K562 (cell line): ENCODE measurements around the gene CTSZ. TPM values are rescaled to one million over a fixed set of nuclear protein-coding genes. Genes with fewer than 3 reads are reported as not detected.

Experiments used
- ATAC-seq: fragments of 200-7000 bp; cut with Tn5 transposase; 3 replicates; pipeline ENCODE4 v1.9.1; 2020; ENCODE audit warnings: moderate library complexity
- BruUV-seq: library from RNA; stranded (reverse); fragments of 400-500 nt; replicated peaks from 2 replicates; lab custom pipeline; 2021; lab: Mats Ljungman, UMichigan
- CTCF ChIA-PET: fragments of 300-600 bp; formaldehyde crosslinking; extraction: SDS; loops from one replicate; lab custom pipeline; 2021; ENCODE audit warnings: low intra/inter-chr PET ratio; lab: Yijun Ruan, JAX
- POLR2A ChIA-PET: fragments of 300-600, 350-650 bp; sonication (Branson Sonifier 250); formaldehyde crosslinking; extraction: SDS; loops from one replicate; lab custom pipeline; 2021; ENCODE audit warnings: antibody characterized with exemption, inconsistent platforms; lab: Yijun Ruan, JAX
- DNase-seq, 4 experiments: peaks; one replicate each; pipeline versions ENCODE4 v3.0.0 to v3.0.0-alpha.2; 2011 to 2018; ENCODE audit warnings: low spot score in 3 of 4, mixed read lengths in 3 of 4; ENCODE audit errors: extremely low read depth in 1 of 4
- FAIRE-seq: peaks from 2 replicates; lab custom pipeline; 2011; peaks lifted over from hg19 to GRCh38; lab: Jason Lieb, UNC
- H2AFZ ChIP-seq: 2 replicates; pipeline ENCODE4 v1.6.0; 2011; ENCODE audit warnings: low read depth, low read length, control low read depth, inconsistent platforms
- H3K27ac ChIP-seq: fragments of 200-600 bp; 3 replicates; pipeline ENCODE4 v1.8.0; 2011; ENCODE audit warnings: low read depth, mild to moderate bottlenecking, control low read depth, inconsistent platforms, low read length, moderate library complexity, mixed read lengths; ENCODE audit errors: extremely low read depth
- H3K27me3 ChIP-seq, 2 experiments: fragments of 300-600 bp in 1 of 2; 2 replicates in 1 of 2; 3 replicates in 1 of 2; pipeline versions ENCODE4 v1.6.0 to v1.8.0; 2011; ENCODE audit warnings: inconsistent platforms in 2 of 2, low read length in 2 of 2, mild to moderate bottlenecking in 1 of 2, mixed read lengths in 1 of 2, moderate library complexity in 1 of 2; ENCODE audit not compliant: control insufficient read depth in 2 of 2, insufficient read depth in 2 of 2
- H3K36me3 ChIP-seq: fragments of 300-600 bp; 3 replicates; pipeline ENCODE4 v1.8.0; 2011; ENCODE audit warnings: mild to moderate bottlenecking, low read length, inconsistent platforms; ENCODE audit not compliant: control insufficient read depth, insufficient read depth
- H3K4me1 ChIP-seq, 2 experiments: fragments of 200-600 bp in 1 of 2; replicated peaks in 1 of 2; 2 replicates in 1 of 2; 3 replicates in 1 of 2; pipeline versions ENCODE4 v1.5.1 to v1.8.0; 2011; ENCODE audit warnings: inconsistent platforms in 2 of 2, low read length in 2 of 2, mild to moderate bottlenecking in 1 of 2, mixed read lengths in 1 of 2, moderate library complexity in 1 of 2; ENCODE audit not compliant: control insufficient read depth in 2 of 2, insufficient read depth in 2 of 2
- H3K4me2 ChIP-seq: 2 replicates; pipeline ENCODE4 v1.6.1; 2011; ENCODE audit warnings: low read length, control low read depth, inconsistent platforms, mixed read lengths; ENCODE audit not compliant: insufficient read depth
- H3K4me3 ChIP-seq: fragments of 200-600 bp; sonication (generic), shearing (Covaris generic); 2 replicates; pipeline ENCODE4 v1.5.1; 2016; ENCODE audit warnings: control low read depth, inconsistent platforms
- H3K79me2 ChIP-seq: fragments of 200-600 bp; 3 replicates; pipeline ENCODE4 v1.8.0; 2011; ENCODE audit warnings: low read length, inconsistent platforms; ENCODE audit not compliant: control insufficient read depth, insufficient read depth
- H3K9ac ChIP-seq, 2 experiments: 2 replicates each; pipeline versions ENCODE4 v1.6.0 to v1.6.1; 2011; ENCODE audit warnings: low read depth in 2 of 2, low read length in 2 of 2, control low read depth in 1 of 2, inconsistent platforms in 1 of 2, mild to moderate bottlenecking in 1 of 2, mixed read lengths in 1 of 2; ENCODE audit not compliant: insufficient read depth in 1 of 2
- H3K9me1 ChIP-seq: one replicate; pipeline ENCODE4 v1.6.0; 2011; ENCODE audit warnings: inconsistent platforms, mild to moderate bottlenecking, low read length, moderate library complexity; ENCODE audit not compliant: control insufficient read depth, insufficient read depth
- H3K9me3 ChIP-seq: replicated peaks from 2 replicates; pipeline ENCODE4 v1.5.1; 2011; ENCODE audit warnings: low read depth, low read length, inconsistent platforms; ENCODE audit not compliant: control insufficient read depth, insufficient read depth
- H4K20me1 ChIP-seq: replicated peaks from 2 replicates; pipeline ENCODE4 v1.6.1; 2011; ENCODE audit warnings: low read length, inconsistent platforms, mixed read lengths; ENCODE audit not compliant: control insufficient read depth, insufficient read depth
- CREB1 ChIP-seq, 2 experiments: sonication (generic) in 1 of 2; formaldehyde crosslinking in 1 of 2; IDR thresholded peaks; 2 replicates each; pipeline versions ENCODE4 v1.6.1 to v1.8.0; 2012 to 2022; ENCODE audit warnings: inconsistent platforms in 1 of 2, mild to moderate bottlenecking in 1 of 2, missing genetic modification reagents in 1 of 2, moderate library complexity in 1 of 2
- ETV1 ChIP-seq: fragments of 450-650 bp; conservative IDR thresholded peaks from 2 replicates; pipeline ENCODE4 v1.6.1; 2016; ENCODE audit warnings: missing genetic modification characterization, control low read depth, low read depth, missing compliant biosample characterization
- POLR2G ChIP-seq: fragments of 200-400 bp; formaldehyde crosslinking; IDR thresholded peaks from 2 replicates; pipeline ENCODE4 v1.6.1; 2017; ENCODE audit warnings: low read depth, mild to moderate bottlenecking, antibody characterized with exemption, low read length, moderate library complexity
- ZNF445 ChIP-seq: fragments of 250-450 bp; sonication (Bioruptor Pico); IDR thresholded peaks from 2 replicates; pipeline ENCODE4 v1.4.0; 2020; ENCODE audit warnings: low read depth, mild to moderate bottlenecking, moderate library complexity
- WGBS: fragments of 100-300 bp; shearing (Covaris generic); methylation state at CpG from one replicate; pipeline ENCODE4 v1.1.6; 2016; ENCODE audit warnings: low coverage, mixed read lengths; ENCODE audit not compliant: insufficient coverage; ENCODE audit errors: missing lambda C conversion rate; 5-methylcytosine and 5-hydroxymethylcytosine counted together
- in situ Hi-C: fragments of 300-500 bp; cut with MboI; formaldehyde crosslinking; loops from 4 replicates; pipeline ENCODE4 v1.15.0; 2018; ENCODE audit warnings: inconsistent platforms, mixed read lengths
- intact Hi-C: fragments of 100-400 bp; cut with micrococcal nuclease; formaldehyde crosslinking; loops from 2 replicates; pipeline ENCODE4 v1.14.2; 2022
- polyA plus RNA-seq, 8 experiments: library from polyadenylated mRNA; depleted of rRNA in 4 of 8; stranded (reverse) in 5 of 8; unstranded in 3 of 8; fragments of >200 nt; fragmentation: Nextera tagmentation in 2 of 8; fragmentation: Illumina TruSeq in 1 of 8; extraction: Ambion mirVana in 2 of 8; extraction: Trizol in 1 of 8; gene quantifications; 2 replicates each; pipeline versions ENCODE4 v1.2.1 to v1.2.3, GENCODE V29; 2011 to 2014; ENCODE audit warnings: inconsistent platforms in 1 of 8, missing spikeins in 1 of 8
- total RNA-seq, 7 experiments: library from RNA; depleted of rRNA in 6 of 7; stranded (reverse); fragments of >200 nt in 6 of 7; fragmentation: Illumina TruSeq in 2 of 7; extraction: Trizol in 2 of 7; gene quantifications; 2 replicates each; pipeline versions ENCODE4 v1.2.1 to v1.2.3, GENCODE V29; 2011 to 2021; ENCODE audit warnings: low replicate concordance in 1 of 7

The CTSZ gene
- total and polyA plus RNA-seq, 9 of the 15 experiments (the other 6 are each of a cell fraction or from before 2014, with no cell fraction given) = 1.6 to 143 (median 82.8) TPM

- ChIA-PET CTCF (no interaction called here), POLR2A (interaction anchor here (0.6 to 4.5 kb wide), 9 partner anchors 9 to 121 kb away, joined by 3 to 31 read pairs (median 4); partner anchors contain the start of gene ATP5F1E)
- FAIRE-seq (no peak), DNase-seq (no peak), ATAC-seq (no peak)
- WGBS = 84% methylated on average over 8 of the region's 10 CpGs
- H3K9me3 ChIP-seq = no peaks in the 10 kb centered on the region
- H3K4me2 ChIP-seq = peak overlapping the region; percentile 80
- peaks cover 25% of the 10 kb centered on the region for H3K36me3 ChIP-seq
- H3K27ac ChIP-seq = peak overlapping the region; percentile 96; the same call in 2 of the 3 replicates
- intact Hi-C loops = no loop called here
- no peak overlapping the region for H2AFZ ChIP-seq
- peaks cover 60 to 70% of the 10 kb centered on the region in 2 experiments for H3K4me1 ChIP-seq
- in situ Hi-C loops = no loop called here
- TF ChIP-seq ETV1 (tag) (0 out of 2 replicates have a peak, but pooled peaks have one; percentile 14), CREB1 (IDR thresholded peaks at IDR 0.05) (no peak), CREB1 (CRISPR knock-in tag; IDR thresholded peaks at IDR 0.05) (no peak)
- BruUV-seq = no TSS peak
- H3K79me2 ChIP-seq = peaks cover 45% of the 10 kb centered on the region
- H3K9me1 ChIP-seq = no peaks in the 10 kb centered on the region
- no peak overlapping the region for H3K4me3 ChIP-seq
- no peaks in the 10 kb centered on the region for H3K27me3 ChIP-seq
- peak overlapping the region; percentile 80 to 84; a peak in 3 of 4 replicates for H3K9ac ChIP-seq
- no peaks in the 10 kb centered on the region for H4K20me1 ChIP-seq
These were observed 11.8 kb upstream of the CTSZ start for GRCh38 chr20:59018817-59019216.

- H2AFZ ChIP-seq = peak overlapping the region; percentile 57; the same call in 1 of the 2 replicates
- CTCF ChIA-PET = no interaction called here
- H3K9me3 ChIP-seq = no peaks in the 10 kb centered on the region
- in situ Hi-C loops (no loop called here), intact Hi-C loops (no loop called here)
- WGBS = 82% methylated on average over 16 of the region's 16 CpGs
- H3K4me1 ChIP-seq = peaks cover 71 to 73% of the 10 kb centered on the region in 2 experiments
- no TSS peak for BruUV-seq
- H3K27ac ChIP-seq = peak overlapping the region; percentile 70
- peaks cover 35% of the 10 kb centered on the region for H3K79me2 ChIP-seq
- peak overlapping the region; percentile 38 to 81; a peak in 3 of 4 replicates for H3K9ac ChIP-seq
- H3K4me2 ChIP-seq = 0 out of 2 replicates have a peak overlapping the region, but pooled peaks have one; percentile 35
- TF ChIP-seq POLR2G = 0 out of 2 replicates have a peak, but pooled peaks have one; percentile 31
- no peak for TF ChIP-seq ZNF445
- TF ChIP-seq, all 486 proteins: peak for 1
- DNase-seq = no peak
- POLR2A ChIA-PET = interaction anchor here (0.6 to 3.1 kb wide), 5 partner anchors 9 to 216 kb away, joined by 3 to 25 read pairs (median 4); partner anchors contain the start of gene ATP5F1E
- FAIRE-seq = no peak
- no peak for ATAC-seq
- Histone ChIP-seq H3K27me3 (no peaks in the 10 kb centered on the region), H4K20me1 (no peaks in the 10 kb centered on the region), H3K4me3 (no peak overlapping the region), H3K9me1 (no peaks in the 10 kb centered on the region), H3K36me3 (peaks cover 14% of the 10 kb centered on the region)
These were observed 10.6 kb upstream of the CTSZ start for GRCh38 chr20:59017493-59018231.
